Activated naive CD4-positive, alpha-beta T cell (primary cell): ENCODE measurements around the gene CACNA1F.

Experiments used
- DNase-seq, 4 experiments: peaks; one replicate each; lab custom pipeline; 2025; lab: John Stamatoyannopoulos, UW

The CACNA1F gene

DNA sequence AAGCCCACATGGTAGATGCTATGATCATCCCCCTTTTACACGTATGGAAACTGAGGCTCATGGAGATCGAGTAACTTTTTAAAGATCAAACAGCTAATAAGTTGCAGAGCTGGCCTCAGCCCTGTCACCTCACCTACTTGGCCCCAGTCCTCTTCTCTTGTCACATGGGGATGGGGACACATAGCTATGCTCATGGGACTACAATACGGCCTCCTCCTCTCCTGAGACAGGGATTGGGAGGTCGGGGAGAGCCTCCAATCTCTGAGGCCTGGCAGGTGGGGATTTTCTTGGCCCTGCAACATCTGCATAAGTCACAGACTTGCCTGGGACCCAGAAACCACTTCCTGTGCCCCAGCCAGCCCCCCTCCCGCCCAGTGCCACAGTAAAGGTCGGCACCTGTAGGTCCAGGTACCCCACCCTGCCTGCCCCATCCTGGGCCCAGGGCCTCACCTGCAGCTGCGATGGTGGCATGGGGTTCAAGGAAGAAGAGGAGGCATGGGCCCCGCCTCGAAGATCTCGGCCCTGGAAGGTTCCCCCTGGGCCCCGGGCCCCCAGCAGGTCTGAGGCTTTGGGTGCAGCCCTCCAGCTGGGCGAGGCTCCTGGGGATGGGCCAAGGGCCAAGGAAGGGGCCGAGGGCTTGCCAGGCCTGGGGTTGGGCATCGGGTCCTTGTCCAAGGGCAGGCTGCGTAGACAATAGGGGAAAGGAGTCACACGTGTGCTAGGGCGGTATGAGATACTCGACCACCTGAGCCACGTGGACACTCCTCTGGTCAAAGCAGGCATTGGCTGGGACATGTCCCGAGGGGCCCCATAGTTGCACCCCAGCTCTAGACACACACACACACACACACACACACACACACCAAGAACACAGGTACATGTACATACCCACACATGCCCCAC is 25.0 kb upstream of the CACNA1F start:
- no peak for DNase-seq

DNA sequence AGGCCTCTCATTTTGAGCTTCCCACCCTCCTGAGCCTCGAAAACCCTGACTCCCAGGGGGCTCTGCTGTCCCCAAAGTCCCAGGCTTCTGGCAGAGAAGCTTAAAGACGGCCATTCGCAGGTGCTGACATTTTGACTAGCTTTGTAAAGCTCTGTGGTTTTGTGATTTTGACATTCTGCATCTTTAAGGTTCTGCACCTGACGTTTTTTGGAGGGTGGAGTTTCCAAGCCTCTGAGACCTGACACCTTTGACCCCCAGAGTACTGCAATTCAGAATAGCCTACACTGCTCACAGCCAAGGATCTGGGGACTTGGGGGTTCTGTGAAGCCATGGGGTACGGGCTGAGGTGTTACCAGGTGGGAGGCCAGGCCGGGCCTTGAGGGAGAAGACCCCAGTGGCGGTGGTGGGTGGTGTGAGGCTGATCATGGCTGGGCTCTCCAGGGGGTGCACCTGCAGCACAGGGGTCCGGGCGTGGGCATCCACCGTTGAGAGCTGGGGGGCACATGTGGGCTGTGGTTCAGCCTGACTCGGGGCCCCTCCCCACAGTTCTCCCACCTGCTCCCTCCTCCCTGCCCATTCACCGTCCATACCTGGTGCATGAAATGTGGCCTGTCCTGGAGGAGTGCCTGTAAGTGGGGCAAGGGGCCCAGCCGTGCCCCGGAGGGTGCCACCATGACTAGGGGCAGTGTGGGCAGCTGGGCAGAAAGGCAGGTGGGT is 24.1 kb upstream of the CACNA1F start:
- DNase-seq: no peak

GRCh38 chrX:49256268-49256995 is 23.3 kb upstream of the CACNA1F start:
- no peak for DNase-seq

- no peak for DNase-seq
These were observed 21.5 kb upstream of the CACNA1F start for GRCh38 chrX:49254639-49255038.

- DNase-seq: no peak
These were observed 18.2 kb upstream of the CACNA1F start for GRCh38 chrX:49251325-49251724.

DNA sequence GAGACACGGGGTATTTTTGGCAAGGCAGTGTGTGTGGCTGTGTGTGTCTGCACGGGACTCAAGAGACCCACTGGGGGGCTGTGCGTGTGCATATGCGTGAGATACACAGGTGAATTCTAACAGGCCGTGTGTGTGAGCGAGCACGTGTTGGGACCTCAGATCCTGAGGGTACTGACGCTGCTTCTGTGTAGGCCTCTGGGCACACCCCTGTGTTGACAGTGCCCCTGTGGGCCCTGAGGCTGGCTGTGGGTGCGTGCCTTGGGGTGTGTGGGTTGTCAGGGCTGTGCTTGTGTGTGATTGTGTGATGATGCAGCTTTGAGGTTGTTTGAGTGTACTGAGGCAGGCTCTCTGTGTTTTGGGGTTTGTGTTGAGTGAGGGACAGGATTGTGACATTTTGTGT is 17.4 kb upstream of the CACNA1F start:
- DNase-seq: no peak

DNA sequence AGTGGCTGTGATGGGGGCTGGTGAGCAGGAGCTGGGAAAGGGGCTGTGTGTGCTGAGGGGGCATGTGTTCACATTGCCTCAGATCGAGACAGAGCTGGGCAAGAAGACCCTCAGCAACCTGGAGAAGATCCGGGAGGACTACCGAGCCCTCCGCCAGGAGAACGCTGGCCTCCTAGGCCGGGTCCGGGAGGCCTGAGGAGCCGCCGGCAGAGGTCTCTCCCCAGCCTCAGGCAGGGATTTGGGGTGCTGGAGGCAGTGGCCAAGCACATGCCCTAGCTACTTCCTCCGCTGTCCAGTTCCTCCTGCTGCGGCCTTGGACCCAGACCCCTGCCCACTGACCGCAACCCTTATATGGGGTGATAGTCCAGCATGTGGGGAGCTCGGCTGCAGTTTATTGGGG is 16.9 kb upstream of the CACNA1F start:
- no peak for DNase-seq

DNA sequence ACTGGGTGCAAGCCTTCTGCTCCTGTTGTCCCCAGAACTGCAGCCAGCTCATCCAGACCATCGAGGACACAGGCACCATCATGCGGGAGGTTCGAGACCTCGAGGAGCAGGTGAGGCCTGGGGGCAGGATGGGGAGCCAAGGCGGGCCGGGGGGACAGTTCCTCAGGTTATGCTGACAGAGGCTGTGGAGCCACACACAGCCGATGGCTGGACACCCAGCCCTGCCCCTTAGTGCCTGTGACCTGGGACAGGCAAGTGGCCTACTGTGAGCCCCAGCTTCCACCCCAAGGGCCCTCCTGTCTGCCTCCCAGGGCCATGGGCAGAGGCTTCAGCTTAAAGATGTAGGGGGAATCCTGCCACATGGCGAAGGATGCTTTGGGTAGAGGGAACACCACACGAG is 16.5 kb upstream of the CACNA1F start:
- no peak for DNase-seq

GRCh38 chrX:49249071-49249470 is 15.9 kb upstream of the CACNA1F start:
- DNase-seq: no peak

DNA sequence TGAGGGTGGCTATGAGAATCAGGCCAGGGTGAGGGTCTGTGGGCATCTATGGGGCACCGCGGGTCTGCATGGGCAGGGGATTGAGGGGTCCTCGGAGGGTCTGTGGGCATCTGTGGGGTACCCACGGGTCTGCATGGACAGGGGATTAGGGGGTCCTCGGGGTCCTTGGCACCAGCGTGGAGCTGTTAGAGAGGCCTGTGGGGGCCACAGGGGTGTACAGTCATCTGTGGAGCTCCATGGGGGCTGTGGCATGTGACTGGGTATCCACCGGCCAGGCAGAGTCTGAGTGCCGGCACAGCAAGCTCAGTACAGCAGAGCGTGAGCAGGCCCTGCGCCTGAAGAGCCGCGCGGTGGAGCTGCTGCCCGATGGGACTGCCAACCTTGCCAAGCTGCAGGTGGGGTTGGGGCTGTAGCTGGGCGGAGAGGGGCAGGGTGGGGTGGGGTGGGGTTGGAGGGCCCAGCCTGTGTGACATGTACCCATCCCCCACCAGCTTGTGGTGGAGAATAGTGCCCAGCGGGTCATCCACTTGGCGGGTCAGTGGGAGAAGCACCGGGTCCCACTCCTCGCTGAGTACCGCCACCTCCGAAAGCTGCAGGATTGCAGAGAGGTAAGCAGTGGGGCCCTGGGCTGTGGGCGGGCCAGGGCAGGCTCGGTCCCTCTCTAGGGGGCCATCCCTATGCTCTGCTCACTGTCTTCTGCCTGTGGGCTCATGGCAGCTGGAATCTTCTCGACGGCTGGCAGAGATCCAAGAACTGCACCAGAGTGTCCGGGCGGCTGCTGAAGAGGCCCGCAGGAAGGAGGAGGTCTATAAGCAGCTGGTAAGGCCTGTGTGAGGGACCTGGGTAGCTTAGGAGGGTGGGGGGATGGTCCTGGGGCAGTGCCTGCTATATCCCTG is 15.0 kb upstream of the CACNA1F start:
- DNase-seq: no peak

- DNase-seq: no peak
These were observed 14.2 kb upstream of the CACNA1F start for GRCh38 chrX:49247346-49247745.

DNA sequence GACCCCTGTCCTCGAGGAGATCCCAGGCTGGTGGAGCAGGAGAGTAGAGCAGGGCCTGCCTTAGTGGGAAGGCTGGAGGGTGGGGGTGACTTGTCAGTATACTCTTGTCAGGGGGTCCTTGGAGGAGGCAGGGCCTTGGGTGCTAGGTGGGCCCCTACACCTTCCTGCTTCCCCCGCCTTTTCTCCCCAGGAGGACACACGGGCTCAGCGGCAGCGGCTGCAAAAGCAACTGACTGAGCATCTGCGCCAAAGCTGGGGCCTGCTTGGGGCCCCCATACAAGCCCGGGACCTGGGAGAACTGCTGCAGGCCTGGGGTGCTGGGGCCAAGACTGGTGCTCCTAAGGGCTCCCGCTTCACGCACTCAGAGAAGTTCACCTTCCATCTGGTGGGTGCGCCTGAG is 13.4 kb upstream of the CACNA1F start:
- no peak for DNase-seq

DNA sequence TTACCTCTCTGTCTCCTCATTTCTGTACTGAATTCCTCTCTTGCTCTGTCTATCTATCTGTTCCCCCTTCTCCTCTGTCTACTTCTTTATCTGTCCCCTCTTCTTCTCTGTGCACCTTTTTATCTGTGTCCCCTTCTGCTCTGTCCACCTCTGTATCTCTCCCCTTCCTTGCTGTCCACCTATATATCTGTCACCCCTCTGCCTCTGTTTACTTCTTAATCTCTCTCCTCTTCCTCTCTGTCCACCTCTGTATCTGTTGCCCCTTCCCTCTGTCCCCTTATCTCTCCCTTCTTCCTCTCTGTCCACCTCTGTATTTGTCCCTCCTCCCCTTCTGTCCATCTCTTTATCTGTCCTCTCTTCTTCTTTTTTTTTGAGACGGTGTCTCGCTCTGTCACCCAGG is 11.1 kb upstream of the CACNA1F start:
- DNase-seq: no peak

- DNase-seq: no peak
These were observed 10.0 kb upstream of the CACNA1F start for GRCh38 chrX:49243166-49243565.

- DNase-seq: no peak
These were observed 9.5 kb upstream of the CACNA1F start for GRCh38 chrX:49242545-49243066.

DNA sequence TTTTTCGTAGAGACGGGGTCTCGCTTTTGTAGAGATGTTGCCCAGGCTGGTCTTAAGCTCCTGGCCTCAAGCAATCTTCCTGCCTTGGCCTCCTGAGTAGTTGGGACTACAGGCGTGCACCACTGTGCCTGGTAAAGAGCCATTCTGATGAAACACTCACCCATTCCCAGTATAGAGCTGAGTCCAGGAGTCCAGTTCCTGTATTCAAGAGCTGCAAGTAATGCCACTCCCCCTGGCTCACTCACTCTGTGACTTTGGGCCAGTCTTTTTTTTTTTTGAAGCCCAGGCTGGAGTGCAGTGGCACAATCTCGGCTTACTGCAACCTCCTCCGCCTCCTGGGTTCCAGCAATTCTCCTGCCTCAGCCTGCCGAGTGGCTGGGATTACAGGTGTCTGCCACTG is 5.6 kb upstream of the CACNA1F start:
- DNase-seq: no peak

DNA sequence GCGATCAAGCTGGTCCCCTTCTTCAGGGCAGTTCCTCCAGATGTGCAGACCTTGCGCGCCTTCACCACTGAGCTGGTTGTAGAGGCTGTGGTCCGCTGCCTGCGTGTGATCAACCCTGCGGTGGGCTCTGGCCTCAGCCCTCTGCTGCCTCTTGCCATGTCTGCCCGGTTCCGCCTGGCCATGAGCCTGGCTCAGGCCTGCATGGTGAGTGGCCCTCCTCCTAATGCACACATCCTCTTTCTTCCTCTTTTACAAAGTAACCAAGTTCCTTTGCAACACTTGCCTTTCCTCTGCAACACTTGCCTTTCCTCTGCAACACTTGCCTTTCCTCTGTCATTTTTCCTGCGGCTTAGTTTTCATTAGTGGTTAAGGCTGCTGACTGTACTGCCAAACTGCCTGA is 3.9 kb upstream of the CACNA1F start:
- DNase-seq: no peak

DNA sequence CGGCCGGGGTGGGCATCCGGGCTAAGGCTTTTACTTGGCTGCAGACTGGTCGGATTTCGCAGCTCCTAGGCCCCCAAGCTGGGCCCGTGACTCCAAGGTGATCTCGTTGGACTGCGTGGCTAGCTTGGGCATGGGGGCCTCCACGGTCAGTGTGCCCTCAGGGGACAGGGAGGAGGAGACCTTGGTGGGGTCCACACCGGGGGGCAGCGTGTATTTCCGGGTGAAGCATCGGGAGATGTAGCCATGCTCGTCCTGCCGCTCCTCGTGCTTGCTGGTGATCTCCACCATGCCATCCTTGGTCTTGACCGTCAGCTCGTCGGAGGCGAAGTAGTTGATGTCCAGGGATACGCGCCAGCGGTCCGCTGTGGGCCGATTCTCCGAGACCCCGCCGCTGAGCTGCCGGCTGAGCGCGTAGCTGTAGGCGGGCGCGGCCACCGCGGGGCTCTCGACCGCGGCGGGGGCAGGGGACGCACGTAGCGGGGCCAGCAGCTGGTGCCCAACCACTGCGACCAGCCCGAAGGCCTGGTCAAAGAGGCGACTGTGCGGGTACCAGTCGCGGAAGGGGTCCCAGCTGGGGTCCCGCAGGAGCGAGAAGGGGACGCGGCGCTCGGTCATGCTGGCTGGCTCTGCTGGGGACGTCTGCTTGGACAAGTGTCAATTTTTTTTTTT is 881 bp upstream of the CACNA1F start:
- no peak for DNase-seq

- DNase-seq: no peak
These were observed 615 bp downstream of the CACNA1F start for GRCh38 chrX:49232525-49232924.

- no peak for DNase-seq
These were observed 1.7 kb downstream of the CACNA1F start for GRCh38 chrX:49231333-49232000.
